Colonic mucosa (tissue), 4 donors: ENCODE results near the gene TRDN. TPM values are rescaled to one million over a fixed set of nuclear protein-coding genes. Genes with fewer than 3 reads are reported as not detected.

ENCODE experiments used
- DNase-seq: peaks from one replicate; pipeline ENCODE4 v3.0.0-alpha.2; 2020
- H3K27ac ChIP-seq: fragments of 200-600 bp; one replicate; pipeline ENCODE4 v1.8.0; 2021
- H3K27me3 ChIP-seq: fragments of 200-600 bp; one replicate; pipeline ENCODE4 v1.8.0; 2021
- H3K36me3 ChIP-seq: fragments of 200-600 bp; one replicate; pipeline ENCODE4 v1.8.0; 2021
- H3K4me1 ChIP-seq: fragments of 200-600 bp; one replicate; pipeline ENCODE4 v1.8.0; 2021; ENCODE audit warnings: mild to moderate bottlenecking
- H3K4me3 ChIP-seq: fragments of 200-600 bp; one replicate; pipeline ENCODE4 v1.8.0; 2021
- H3K9ac ChIP-seq, 2 donors: one replicate each; pipeline ENCODE4 v1.7.0; 2013; ENCODE audit warnings: control low read depth in 2 of 2, low read depth in 2 of 2, low read length in 2 of 2
- H3K9me3 ChIP-seq: fragments of 200-600 bp; one replicate; pipeline ENCODE4 v1.8.0; 2021
- CTCF ChIP-seq: fragments of 200-600 bp; IDR thresholded peaks from one replicate; pipeline ENCODE4 v1.8.0; 2022; ENCODE audit warnings: antibody characterized with exemption, mild to moderate bottlenecking
- intact Hi-C: fragments of 100-400 bp; cut with DNase I; formaldehyde crosslinking; loops from one replicate; pipeline ENCODE4 v1.14.1; 2022
- total RNA-seq, 2 donors: library from RNA; stranded (reverse); fragmentation: NEBNext Ultra II Directional in 1 of 2; extraction: Animal tissue kit (Norgen Biotek cat#: 25700) in 1 of 2; gene quantifications; one replicate each; pipeline ENCODE4 v1.2.1, GENCODE V29; 2021
- donor health status: healthy.
- donor health status: DM: no; HTN: no; CAD: no.
- donor health status: DM: no; HTN: no; CAD: no.

TRDN gene
- total RNA-seq, 2 donors from 2014 or later = not detected

DNA sequence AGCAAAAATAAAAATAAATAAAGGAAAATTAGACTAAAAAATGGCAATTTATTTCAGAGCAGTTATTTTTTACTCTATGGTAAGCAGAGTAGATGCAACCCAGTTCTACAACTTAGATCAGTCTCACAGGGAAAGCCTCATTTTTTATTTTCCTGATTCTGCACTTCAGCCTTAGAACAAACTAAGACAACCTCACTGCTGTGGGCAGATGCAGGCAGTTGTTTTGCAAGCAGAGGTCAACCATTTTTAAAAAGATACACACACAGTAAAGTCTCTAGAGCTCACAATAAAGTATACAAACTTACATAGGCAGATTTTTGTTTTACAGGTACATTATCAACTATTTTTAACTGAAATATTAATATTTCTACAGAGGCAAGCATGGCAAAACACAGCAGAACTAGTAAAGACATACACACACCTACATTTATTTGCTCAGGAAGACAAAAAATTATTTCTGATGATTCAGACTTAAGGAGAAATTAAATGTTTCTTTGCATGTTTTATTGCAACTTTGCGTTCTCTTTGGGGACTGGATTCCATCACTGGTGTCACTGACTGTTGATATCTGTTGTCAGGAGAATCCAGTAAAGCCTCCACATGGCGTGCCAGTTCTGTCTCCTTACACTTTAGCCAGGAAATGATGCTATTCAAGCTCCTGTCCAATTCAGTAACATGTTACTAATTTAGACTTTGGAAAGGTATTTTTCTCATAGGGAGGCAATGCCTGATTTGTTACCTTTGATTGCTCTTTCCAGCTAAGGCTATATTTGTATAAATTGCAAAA lies 102.7 kb downstream of the TRDN start:
- H3K4me3 ChIP-seq = no peak overlapping the region
- no peaks in the 10 kb centered on the region for H3K36me3 ChIP-seq
- H3K4me1 ChIP-seq = no peaks in the 10 kb centered on the region
- H3K9ac ChIP-seq = no peak overlapping the region
- no peaks in the 10 kb centered on the region for H3K9me3 ChIP-seq
- no peak for TF ChIP-seq CTCF
- no peak overlapping the region for H3K27ac ChIP-seq
- no peaks in the 10 kb centered on the region for H3K27me3 ChIP-seq
- no peak for DNase-seq
- intact Hi-C loops = no loop called here

GRCh38 chr6:123529843-123530242 lies 106.9 kb downstream of the TRDN start:
- no peak for TF ChIP-seq CTCF
- no peaks in the 10 kb centered on the region for H3K36me3 ChIP-seq
- H3K27ac ChIP-seq = no peak overlapping the region
- no peak for DNase-seq
- no peak overlapping the region for H3K9ac ChIP-seq
- no peaks in the 10 kb centered on the region for H3K27me3 ChIP-seq
- no peak overlapping the region for H3K4me3 ChIP-seq
- intact Hi-C loops = no loop called here
- no peaks in the 10 kb centered on the region for H3K4me1 ChIP-seq
- H3K9me3 ChIP-seq = no peaks in the 10 kb centered on the region

DNA sequence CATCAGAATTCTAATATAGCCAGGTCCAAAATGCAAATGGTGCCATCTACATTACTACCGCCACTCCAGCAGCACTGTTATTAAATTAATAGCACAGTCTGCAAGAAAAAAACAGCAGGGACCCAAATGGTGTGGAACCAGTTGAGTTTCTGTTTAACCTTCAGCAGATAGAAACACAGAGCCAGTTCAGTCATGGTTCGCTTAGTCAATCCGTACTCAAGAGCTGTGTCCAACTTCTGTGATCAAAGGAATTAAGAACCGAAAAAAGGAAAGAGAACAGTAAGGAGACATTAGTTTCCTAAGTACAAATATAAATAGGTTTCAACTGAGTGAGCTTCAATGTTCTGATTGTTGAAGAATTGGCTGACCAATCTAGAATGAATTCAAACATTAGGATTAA lies 107.7 kb downstream of the TRDN start:
- Histone ChIP-seq H3K27me3 (no peaks in the 10 kb centered on the region), H3K4me1 (no peaks in the 10 kb centered on the region), H3K36me3 (no peaks in the 10 kb centered on the region), H3K4me3 (no peak overlapping the region), H3K9ac (no peak overlapping the region), H3K27ac (no peak overlapping the region), H3K9me3 (no peaks in the 10 kb centered on the region)
- TF ChIP-seq CTCF = no peak
- no peak for DNase-seq
- intact Hi-C loops = no loop called here

- H3K27me3 ChIP-seq = no peaks in the 10 kb centered on the region
- no peak overlapping the region for H3K4me3 ChIP-seq
- intact Hi-C loops = no loop called here
- H3K9ac ChIP-seq = no peak overlapping the region
- no peak for TF ChIP-seq CTCF
- H3K27ac ChIP-seq = no peak overlapping the region
- H3K9me3 ChIP-seq = no peaks in the 10 kb centered on the region
- no peak for DNase-seq
- no peaks in the 10 kb centered on the region for H3K36me3 ChIP-seq
- no peaks in the 10 kb centered on the region for H3K4me1 ChIP-seq
Observed at GRCh38 chr6:123527406-123527805, 109.3 kb downstream of the TRDN start.

DNA sequence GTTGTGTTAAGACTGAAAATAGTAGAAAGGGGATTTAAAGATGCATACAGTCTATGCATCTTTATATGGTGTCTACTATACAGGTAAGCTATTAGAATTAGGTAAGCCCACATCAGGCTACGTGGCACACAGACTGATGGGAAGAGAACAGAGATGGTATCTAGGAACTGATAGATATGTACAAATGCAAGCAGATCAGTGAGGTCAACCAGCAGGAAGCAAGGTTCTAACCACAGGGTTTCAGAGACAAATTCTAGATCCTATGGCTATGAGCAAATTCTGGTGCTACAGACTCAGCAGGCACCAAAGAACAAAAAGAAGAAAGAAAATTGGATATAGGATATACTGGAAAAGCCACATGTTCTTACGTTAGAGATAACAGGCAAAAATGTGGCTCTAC lies 110.6 kb downstream of the TRDN start:
- no peak for TF ChIP-seq CTCF
- no peak overlapping the region for H3K27ac ChIP-seq
- no peaks in the 10 kb centered on the region for H3K9me3 ChIP-seq
- no peak overlapping the region for H3K9ac ChIP-seq
- H3K36me3 ChIP-seq = no peaks in the 10 kb centered on the region
- H3K27me3 ChIP-seq = no peaks in the 10 kb centered on the region
- no peak overlapping the region for H3K4me3 ChIP-seq
- no peak for DNase-seq
- intact Hi-C loops = no loop called here
- H3K4me1 ChIP-seq = no peaks in the 10 kb centered on the region
